ENCODE measurements around the gene KCNK2. TPM values are rescaled to one million over a fixed set of nuclear protein-coding genes. Genes with fewer than 3 reads are reported as not detected.
"Not testable (repeated sequence)": the region's sequence is repeated elsewhere in the genome, so short reads cannot be mapped to it uniquely, and the experiment has no call there.

KCNK2 gene
- total and polyA plus RNA-seq, 8 donors: 0.10 to 0.26 (median 0.15) TPM; not detected in 2

- no peaks in the 10 kb centered on the region for H3K27me3 ChIP-seq
- no peak overlapping the region for H3K27ac ChIP-seq
- no peaks in the 10 kb centered on the region for H3K4me1 ChIP-seq
- ATAC-seq (no peak), DNase-seq (no peak)
- peaks cover 0 to 11% of the 10 kb centered on the region in 2 donors for H3K9me3 ChIP-seq
- intact Hi-C loops (cut with DNase I): no loop called here
- no peaks in the 10 kb centered on the region for H3K36me3 ChIP-seq
- no peak for TF ChIP-seq CTCF (IDR thresholded peaks at IDR 0.05)
- no peak overlapping the region for H3K4me3 ChIP-seq
Observed at GRCh38 chr1:215160351-215160750, 77.8 kb downstream of the KCNK2 start.

DNA sequence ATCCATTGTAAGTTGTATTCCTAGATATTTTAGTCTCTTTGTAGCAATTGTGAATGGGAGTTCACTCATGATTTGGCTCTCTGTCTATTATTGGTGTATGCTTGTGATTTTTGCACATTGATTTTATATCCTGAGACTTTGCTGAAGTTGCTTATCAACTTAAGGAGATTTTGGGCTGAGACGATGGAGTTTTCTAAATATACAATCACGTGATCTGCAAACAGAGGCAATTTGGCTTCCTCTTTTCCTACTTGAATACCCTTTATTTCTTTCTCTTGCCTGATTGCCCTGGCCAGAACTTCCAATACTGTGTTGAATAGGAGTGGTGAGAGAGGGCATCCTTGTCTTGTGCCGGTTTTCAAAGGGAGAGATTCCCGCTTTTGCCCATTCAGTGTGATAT lies 80.6 kb downstream of the KCNK2 start:
- ATAC-seq; DNase-seq; intact Hi-C loops (cut with DNase I); H3K27ac ChIP-seq; H3K36me3 ChIP-seq; H3K4me3 ChIP-seq; H3K27me3 ChIP-seq; H3K4me1 ChIP-seq: not testable (repeated sequence)
- H3K9me3 ChIP-seq: peaks cover 0 to 11% of the 10 kb centered on the region in 2 donors

GRCh38 chr1:215166886-215167285 lies 84.3 kb downstream of the KCNK2 start:
- peaks cover 0 to 8% of the 10 kb centered on the region in 2 donors for H3K9me3 ChIP-seq
- H3K4me3 ChIP-seq: no peak overlapping the region
- no peaks in the 10 kb centered on the region for H3K36me3 ChIP-seq
- H3K4me1 ChIP-seq: no peaks in the 10 kb centered on the region
- no peak for TF ChIP-seq CTCF (IDR thresholded peaks at IDR 0.05)
- no peaks in the 10 kb centered on the region for H3K27me3 ChIP-seq
- intact Hi-C loops (cut with DNase I): no loop called here
- H3K27ac ChIP-seq: no peak overlapping the region
- DNase-seq: no peak
- ATAC-seq: no peak

- Histone ChIP-seq H3K27ac (no peak overlapping the region), H3K27me3 (no peaks in the 10 kb centered on the region), H3K4me1 (no peaks in the 10 kb centered on the region), H3K36me3 (no peaks in the 10 kb centered on the region), H3K4me3 (no peak overlapping the region), H3K9me3 (peaks cover 0 to 29% of the 10 kb centered on the region in 2 donors)
- TF ChIP-seq CTCF (IDR thresholded peaks at IDR 0.05): no peak
- no peak for ATAC-seq
- intact Hi-C loops (cut with DNase I): no loop called here
- DNase-seq: peak in 1 of 4 donors; percentile 5
Observed at GRCh38 chr1:215181518-215181917, 99.0 kb downstream of the KCNK2 start.

- no peaks in the 10 kb centered on the region for H3K4me1 ChIP-seq
- H3K27me3 ChIP-seq: no peaks in the 10 kb centered on the region
- no peak for ATAC-seq
- peaks cover 0 to 23% of the 10 kb centered on the region in 2 donors for H3K9me3 ChIP-seq
- H3K36me3 ChIP-seq: no peaks in the 10 kb centered on the region
- H3K27ac ChIP-seq: no peak overlapping the region
- no peak for DNase-seq
- intact Hi-C loops (cut with DNase I): no loop called here
- no peak overlapping the region for H3K4me3 ChIP-seq
- no peak for TF ChIP-seq CTCF (IDR thresholded peaks at IDR 0.05)
Observed at GRCh38 chr1:215185067-215185620, 102.6 kb downstream of the KCNK2 start.

Measured in left lung (tissue), 10 donors.